Ovary (tissue), 9 donors: ENCODE measurements around the gene IGF2BP1. TPM values are rescaled to one million over a fixed set of nuclear protein-coding genes. Genes with fewer than 3 reads are reported as not detected.

Experiments used
- DNase-seq, 5 donors: peaks; one replicate each; pipeline ENCODE4 v3.0.0-alpha.2; 2019 to 2020
- H3K27ac ChIP-seq, 2 donors: fragments of 200-600 bp; one replicate each; pipeline versions ENCODE4 v1.5.1 to v1.8.0; 2019 to 2022
- H3K27me3 ChIP-seq: fragments of 200-600 bp; one replicate; pipeline ENCODE4 v1.8.0; 2022
- H3K36me3 ChIP-seq: fragments of 200-600 bp; sonication (generic); one replicate; pipeline ENCODE4 v1.5.1; 2019
- H3K4me1 ChIP-seq: one replicate; pipeline ENCODE4 v1.8.1; 2013; ENCODE audit warnings: mild to moderate bottlenecking, moderate library complexity; ENCODE audit not compliant: insufficient read depth
- H3K4me3 ChIP-seq: fragments of 200-600 bp; sonication (generic); one replicate; pipeline ENCODE4 v1.5.1; 2017
- H3K9me3 ChIP-seq, 2 donors: fragments of 200-600 bp in 1 of 2; sonication (generic) in 1 of 2; one replicate each; pipeline versions ENCODE4 v1.5.1 to v1.8.1; 2013 to 2019; ENCODE audit warnings: mild to moderate bottlenecking in 1 of 2, moderate library complexity in 1 of 2
- EP300 ChIP-seq: sonication (generic); formaldehyde crosslinking; IDR thresholded peaks from one replicate; pipeline ENCODE4 v1.6.1; 2017; ENCODE audit warnings: antibody characterized with exemption
- POLR2A ChIP-seq: fragments of 450-650 bp; IDR thresholded peaks from one replicate; pipeline ENCODE4 v1.6.1; 2017; ENCODE audit warnings: antibody characterized with exemption, mild to moderate bottlenecking, moderate library complexity
- WGBS, 3 donors: extraction: QIAGEN DNeasy Blood & Tissue Kit in 1 of 3; methylation state at CpG; one replicate each; pipeline versions ENCODE4 v1.1.5 to v1.1.7; 2013 to 2017; 5-methylcytosine and 5-hydroxymethylcytosine counted together
- intact Hi-C, 4 donors: fragments of 100-400 bp; cut with DNase I; formaldehyde crosslinking; loops; one replicate each; pipeline versions ENCODE4 v1.11.0 to v1.15.1; 2022 to 2023
- polyA plus RNA-seq, 2 donors: library from polyadenylated mRNA; stranded (reverse); fragments of 200-250 nt in 1 of 2; fragments of 350-450 nt in 1 of 2; fragmentation: Illumina TruSeq in 1 of 2; extraction: RNeasy Lipid Tissue Mini Kit (QIAGEN cat#74804) in 1 of 2; gene quantifications; one replicate each; pipeline ENCODE4 v1.2.3, GENCODE V29; 2013 to 2014
- total RNA-seq, 7 donors: library from RNA; depleted of rRNA in 2 of 7; stranded (reverse); fragments of >200 nt in 2 of 7; fragmentation: NEBNext Ultra II Directional in 3 of 7; extraction: Animal tissue kit (Norgen Biotek cat#: 25700) in 3 of 7; gene quantifications; one replicate each; pipeline versions ENCODE4 v1.1.0 to v1.2.4, GENCODE V29; 2016 to 2023
- TF ChIP-seq, protein P1 (sequence below), 3 donors: fragments of 450-650 bp in 2 of 3; fragments of 200-600 bp in 1 of 3; IDR thresholded peaks; one replicate each; pipeline versions ENCODE4 v1.5.1 to v1.8.0; 2016 to 2022; ENCODE audit warnings: antibody characterized with exemption in 3 of 3, mild to moderate bottlenecking in 1 of 3
- donor health status: DM: no; HTN: no; CAD: no; lungs with moderate emphysema.
- donor health status: DM: no; HTN: no; CAD: no.
- donor health status: Bipolar disorder and iron deficiency.
- donor health status: DM: yes; HTN: yes; CAD: no.
- donor health status: DM: no; HTN: no; CAD: no.
- donor health status: DM: yes; HTN: yes; CAD: no.

The IGF2BP1 gene
- total and polyA plus RNA-seq, 9 donors = 0.12 to 1.0 TPM; not detected in 7

DNA sequence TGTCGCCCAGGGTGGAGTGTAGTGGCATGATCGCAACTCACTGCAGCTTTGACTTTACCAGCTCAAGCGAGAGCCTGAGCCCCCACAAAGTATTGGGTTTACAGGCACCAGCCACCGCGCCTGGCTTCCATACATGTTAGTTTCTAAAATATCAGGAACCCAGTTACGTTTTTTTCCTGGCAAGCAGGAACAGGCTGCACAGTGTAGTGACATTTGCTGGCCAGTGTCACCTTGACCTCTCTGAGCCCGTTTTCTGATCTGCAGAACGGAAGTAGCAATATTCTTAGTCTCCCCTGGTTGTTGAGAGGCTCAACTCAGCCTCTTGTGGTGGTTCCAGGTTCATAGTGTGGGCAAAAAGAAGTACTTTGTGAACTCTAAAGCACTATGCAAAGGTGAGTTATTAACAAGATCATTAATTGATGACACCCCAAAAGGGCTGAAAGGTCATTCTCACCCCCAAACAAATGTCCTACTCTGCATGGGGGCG lies 15.6 kb downstream of the IGF2BP1 start:
- no peak overlapping the region for H3K4me3 ChIP-seq
- H3K4me1 ChIP-seq = no peaks in the 10 kb centered on the region
- no peaks in the 10 kb centered on the region for H3K36me3 ChIP-seq
- H3K9me3 ChIP-seq = no peaks in the 10 kb centered on the region
- H3K27me3 ChIP-seq = no peaks in the 10 kb centered on the region
- no peak overlapping the region for H3K27ac ChIP-seq
- intact Hi-C loops = no loop called here
- TF ChIP-seq, protein P1, sequence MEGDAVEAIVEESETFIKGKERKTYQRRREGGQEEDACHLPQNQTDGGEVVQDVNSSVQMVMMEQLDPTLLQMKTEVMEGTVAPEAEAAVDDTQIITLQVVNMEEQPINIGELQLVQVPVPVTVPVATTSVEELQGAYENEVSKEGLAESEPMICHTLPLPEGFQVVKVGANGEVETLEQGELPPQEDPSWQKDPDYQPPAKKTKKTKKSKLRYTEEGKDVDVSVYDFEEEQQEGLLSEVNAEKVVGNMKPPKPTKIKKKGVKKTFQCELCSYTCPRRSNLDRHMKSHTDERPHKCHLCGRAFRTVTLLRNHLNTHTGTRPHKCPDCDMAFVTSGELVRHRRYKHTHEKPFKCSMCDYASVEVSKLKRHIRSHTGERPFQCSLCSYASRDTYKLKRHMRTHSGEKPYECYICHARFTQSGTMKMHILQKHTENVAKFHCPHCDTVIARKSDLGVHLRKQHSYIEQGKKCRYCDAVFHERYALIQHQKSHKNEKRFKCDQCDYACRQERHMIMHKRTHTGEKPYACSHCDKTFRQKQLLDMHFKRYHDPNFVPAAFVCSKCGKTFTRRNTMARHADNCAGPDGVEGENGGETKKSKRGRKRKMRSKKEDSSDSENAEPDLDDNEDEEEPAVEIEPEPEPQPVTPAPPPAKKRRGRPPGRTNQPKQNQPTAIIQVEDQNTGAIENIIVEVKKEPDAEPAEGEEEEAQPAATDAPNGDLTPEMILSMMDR (IDR thresholded peaks at IDR 0.05) = no peak
- no peak for TF ChIP-seq POLR2A
- no peak for TF ChIP-seq EP300
- 51 to 65% (median 52%) methylated on average over 9 of the region's 9 CpGs for WGBS, 3 donors
- DNase-seq = no peak

DNA sequence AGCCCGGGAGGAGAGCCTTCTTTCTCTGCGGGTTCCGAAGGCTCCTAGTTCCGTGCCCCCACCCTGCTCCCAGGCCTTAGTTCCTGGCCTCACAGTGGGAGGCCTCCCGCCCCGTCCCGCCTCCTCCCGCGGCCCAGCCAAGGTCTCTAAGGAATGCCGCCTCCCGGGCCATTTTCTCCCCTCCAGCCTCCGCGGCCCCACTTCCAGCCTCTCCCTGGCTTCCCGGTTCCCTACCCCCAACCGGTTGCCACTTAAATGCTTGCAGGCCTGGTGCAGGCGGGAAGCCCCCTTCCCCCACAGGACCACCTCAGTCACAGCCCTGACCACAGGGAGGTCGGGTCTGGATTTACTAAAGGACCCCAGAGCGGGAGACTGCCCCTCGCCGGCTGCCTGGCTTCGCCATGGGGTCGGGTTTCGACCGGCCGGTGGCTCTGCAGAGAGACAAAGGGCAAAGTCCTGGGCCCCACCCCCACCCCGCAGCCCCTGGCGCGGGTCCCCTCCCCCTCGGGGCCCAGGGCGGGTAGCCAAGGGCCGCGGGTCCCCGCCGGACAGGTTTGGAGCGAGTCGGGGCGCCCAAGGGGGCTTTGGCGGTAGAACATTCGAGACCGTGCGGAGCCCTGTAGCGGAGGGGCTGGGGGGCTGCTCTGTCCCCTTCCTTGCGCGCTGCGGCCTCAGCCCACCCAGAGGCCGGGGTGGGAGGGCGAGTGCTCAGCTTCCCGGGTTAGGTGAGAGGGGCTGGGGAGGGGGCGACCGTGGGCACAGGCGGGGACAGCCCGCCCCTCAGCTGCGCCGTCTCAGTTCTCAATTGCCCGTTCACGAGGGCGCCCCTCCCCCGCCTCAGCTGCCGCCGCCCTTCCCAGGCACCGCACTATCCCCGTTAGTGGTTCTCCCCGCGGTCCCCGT lies 16.4 kb downstream of the IGF2BP1 start:
- Histone ChIP-seq H3K4me1 (no peaks in the 10 kb centered on the region), H3K27me3 (no peaks in the 10 kb centered on the region), H3K27ac (no peak overlapping the region), H3K36me3 (no peaks in the 10 kb centered on the region), H3K9me3 (no peaks in the 10 kb centered on the region), H3K4me3 (no peak overlapping the region)
- intact Hi-C loops = no loop called here
- no peak for DNase-seq
- TF ChIP-seq EP300 = no peak
- TF ChIP-seq, protein P1 (IDR thresholded peaks at IDR 0.05) = no peak
- no peak for TF ChIP-seq POLR2A
- 12 to 20% (median 14%) methylated on average over 52 to 65 of the region's 65 CpGs for WGBS, 3 donors

DNA sequence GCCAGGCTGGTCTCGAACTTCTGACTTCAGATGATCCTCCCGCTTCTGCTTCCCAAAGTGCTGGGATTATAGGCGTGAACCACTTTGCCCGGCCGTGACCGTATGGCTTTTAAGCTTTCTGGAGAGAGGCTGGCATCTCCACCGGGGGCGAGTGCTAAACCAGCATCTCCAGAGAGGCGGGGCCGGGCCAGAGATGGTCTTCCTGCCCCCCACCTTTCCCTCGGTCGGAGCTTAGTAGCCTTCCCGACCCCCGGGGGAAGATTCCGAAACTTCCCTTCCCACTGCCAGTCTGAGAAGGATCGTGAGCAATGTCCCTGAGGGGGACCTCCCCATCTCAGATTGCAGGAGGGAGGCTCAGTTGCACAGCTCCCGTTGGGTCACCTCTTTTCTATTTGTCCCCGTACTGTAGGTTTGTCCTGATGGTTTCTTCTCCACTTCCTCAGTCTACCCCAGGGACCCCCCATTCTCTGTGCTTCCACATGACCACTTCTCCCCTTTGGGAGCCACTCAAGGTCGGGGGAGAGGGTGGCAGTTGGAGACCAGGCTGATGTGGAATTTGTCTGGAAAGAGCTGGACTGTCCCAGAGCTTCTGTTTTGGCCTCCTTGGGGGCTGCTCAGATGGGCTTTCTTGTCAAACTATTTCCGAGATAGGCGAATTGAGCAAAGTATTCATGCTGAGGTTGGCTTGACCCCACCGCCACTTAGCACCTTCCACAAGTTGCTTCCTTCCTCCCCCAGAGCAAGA lies 18.2 kb downstream of the IGF2BP1 start:
- no peaks in the 10 kb centered on the region for H3K27me3 ChIP-seq
- no peaks in the 10 kb centered on the region for H3K9me3 ChIP-seq
- intact Hi-C loops = no loop called here
- no peak for TF ChIP-seq EP300
- TF ChIP-seq, protein P1 (IDR thresholded peaks at IDR 0.05) = no peak
- no peak for TF ChIP-seq POLR2A
- H3K36me3 ChIP-seq = no peaks in the 10 kb centered on the region
- no peaks in the 10 kb centered on the region for H3K4me1 ChIP-seq
- 63 to 69% (median 69%) methylated on average over 22 of the region's 22 CpGs for WGBS, 3 donors
- DNase-seq = no peak
- no peak overlapping the region for H3K4me3 ChIP-seq
- H3K27ac ChIP-seq = no peak overlapping the region

GRCh38 chr17:49015924-49016774 lies 19.0 kb downstream of the IGF2BP1 start:
- no peaks in the 10 kb centered on the region for H3K9me3 ChIP-seq
- 43 to 47% (median 44%) methylated on average over 11 of the region's 11 CpGs for WGBS, 3 donors
- no peak overlapping the region for H3K27ac ChIP-seq
- no peaks in the 10 kb centered on the region for H3K4me1 ChIP-seq
- intact Hi-C loops = no loop called here
- DNase-seq = no peak
- no peaks in the 10 kb centered on the region for H3K27me3 ChIP-seq
- no peak for TF ChIP-seq EP300
- no peak for TF ChIP-seq POLR2A
- TF ChIP-seq, protein P1 (IDR thresholded peaks at IDR 0.05) = no peak
- H3K4me3 ChIP-seq = no peak overlapping the region
- no peaks in the 10 kb centered on the region for H3K36me3 ChIP-seq
